ENCODE measurements around the gene POLR2F.

POLR2F gene

GRCh38 chr22:38009000-38009806 lies 55.7 kb downstream of the POLR2F start:
- H3K4me3 ChIP-seq (ENCODE audit: severe bottlenecking): no peak overlapping the region
- no peak overlapping the region for H3K27ac ChIP-seq (ENCODE audit: poor library complexity, severe bottlenecking)
- no peak for TF ChIP-seq CTCF (IDR thresholded peaks at IDR 0.05; ENCODE audit: poor library complexity, severe bottlenecking)
- DNase-seq (ENCODE audit: low spot score) (no peak), ATAC-seq (ENCODE audit: low read depth) (no peak)
- H3K9me3 ChIP-seq (ENCODE audit: severe bottlenecking): no peaks in the 10 kb centered on the region
- H3K27me3 ChIP-seq (ENCODE audit: insufficient read depth, poor library complexity, severe bottlenecking): no peaks in the 10 kb centered on the region
- no peaks in the 10 kb centered on the region for H3K4me1 ChIP-seq (ENCODE audit: insufficient read depth, poor library complexity, severe bottlenecking)
- H3K36me3 ChIP-seq (ENCODE audit: low read depth): no peaks in the 10 kb centered on the region

GRCh38 chr22:38012604-38013072 lies 59.1 kb downstream of the POLR2F start:
- no peak overlapping the region for H3K27ac ChIP-seq (ENCODE audit: poor library complexity, severe bottlenecking)
- no peaks in the 10 kb centered on the region for H3K36me3 ChIP-seq (ENCODE audit: low read depth)
- no peaks in the 10 kb centered on the region for H3K27me3 ChIP-seq (ENCODE audit: insufficient read depth, poor library complexity, severe bottlenecking)
- no peaks in the 10 kb centered on the region for H3K9me3 ChIP-seq (ENCODE audit: severe bottlenecking)
- H3K4me3 ChIP-seq (ENCODE audit: severe bottlenecking): no peak overlapping the region
- ATAC-seq (ENCODE audit: low read depth) (0 out of 3 replicates have a peak, but pooled peaks have one; percentile 41), DNase-seq (ENCODE audit: low spot score) (no peak)
- TF ChIP-seq CTCF (IDR thresholded peaks at IDR 0.05; ENCODE audit: poor library complexity, severe bottlenecking): no peak
- no peaks in the 10 kb centered on the region for H3K4me1 ChIP-seq (ENCODE audit: insufficient read depth, poor library complexity, severe bottlenecking)

- no peak overlapping the region for H3K27ac ChIP-seq (ENCODE audit: poor library complexity, severe bottlenecking)
- no peak for TF ChIP-seq CTCF (IDR thresholded peaks at IDR 0.05; ENCODE audit: poor library complexity, severe bottlenecking)
- ATAC-seq (ENCODE audit: low read depth): no peak
- no peak for DNase-seq (ENCODE audit: low spot score)
- H3K9me3 ChIP-seq (ENCODE audit: severe bottlenecking): no peaks in the 10 kb centered on the region
- no peaks in the 10 kb centered on the region for H3K4me1 ChIP-seq (ENCODE audit: insufficient read depth, poor library complexity, severe bottlenecking)
- no peak overlapping the region for H3K4me3 ChIP-seq (ENCODE audit: severe bottlenecking)
- H3K27me3 ChIP-seq (ENCODE audit: insufficient read depth, poor library complexity, severe bottlenecking): no peaks in the 10 kb centered on the region
- no peaks in the 10 kb centered on the region for H3K36me3 ChIP-seq (ENCODE audit: low read depth)
Measured at GRCh38 chr22:38014083-38014482, 60.6 kb downstream of the POLR2F start.

GRCh38 chr22:38016182-38017151 lies 63.0 kb downstream of the POLR2F start:
- no peak for DNase-seq (ENCODE audit: low spot score)
- no peak for TF ChIP-seq CTCF (IDR thresholded peaks at IDR 0.05; ENCODE audit: poor library complexity, severe bottlenecking)
- Histone ChIP-seq H3K9me3 (ENCODE audit: severe bottlenecking) (no peaks in the 10 kb centered on the region), H3K27ac (ENCODE audit: poor library complexity, severe bottlenecking) (no peak overlapping the region), H3K4me3 (ENCODE audit: severe bottlenecking) (no peak overlapping the region), H3K36me3 (ENCODE audit: low read depth) (no peaks in the 10 kb centered on the region), H3K4me1 (ENCODE audit: insufficient read depth, poor library complexity, severe bottlenecking) (no peaks in the 10 kb centered on the region), H3K27me3 (ENCODE audit: insufficient read depth, poor library complexity, severe bottlenecking) (no peaks in the 10 kb centered on the region)
- no peak for ATAC-seq (ENCODE audit: low read depth)

Data from RWPE2 (cell line).